ENCODE results near the gene XKR8.

- no peak for TF ChIP-seq CTCF (conservative IDR thresholded peaks at IDR 0.05; ENCODE audit: low read depth, low read length)
- no peak for TF ChIP-seq BHLHE40 (IDR thresholded peaks at IDR 0.05; ENCODE audit: low read depth, low read length)
- no peak for TF ChIP-seq RCOR1 (IDR thresholded peaks at IDR 0.05; ENCODE audit: insufficient replicate concordance, low read length)
- no peak for TF ChIP-seq POLR2A (IDR thresholded peaks at IDR 0.05; ENCODE audit: low read depth, low read length)
- no peak for TF ChIP-seq RAD21 (IDR thresholded peaks at IDR 0.05; ENCODE audit: low read length)
- TF ChIP-seq CEBPB (IDR thresholded peaks at IDR 0.05; ENCODE audit: low read depth, low read length), result no peak
- no peak for TF ChIP-seq MAFK (IDR thresholded peaks at IDR 0.05; ENCODE audit: low read depth, low read length)
Measured at GRCh38 chr1:27938488-27938887, 21.3 kb upstream of the XKR8 start.

Measured in IMR-90 (cell line).